Erythroblast (primary cell): ENCODE results near the gene GORASP2.

ENCODE experiments used
- GATA1 ChIP-seq: IDR thresholded peaks from 2 replicates; pipeline ENCODE4 v1.6.1; 2011; ENCODE audit warnings: low read depth, mild to moderate bottlenecking, control low read depth, low read length, moderate library complexity
- POLR2A ChIP-seq: IDR thresholded peaks from 2 replicates; pipeline ENCODE4 v1.6.1; 2011; ENCODE audit warnings: mild to moderate bottlenecking, low read length

DNA sequence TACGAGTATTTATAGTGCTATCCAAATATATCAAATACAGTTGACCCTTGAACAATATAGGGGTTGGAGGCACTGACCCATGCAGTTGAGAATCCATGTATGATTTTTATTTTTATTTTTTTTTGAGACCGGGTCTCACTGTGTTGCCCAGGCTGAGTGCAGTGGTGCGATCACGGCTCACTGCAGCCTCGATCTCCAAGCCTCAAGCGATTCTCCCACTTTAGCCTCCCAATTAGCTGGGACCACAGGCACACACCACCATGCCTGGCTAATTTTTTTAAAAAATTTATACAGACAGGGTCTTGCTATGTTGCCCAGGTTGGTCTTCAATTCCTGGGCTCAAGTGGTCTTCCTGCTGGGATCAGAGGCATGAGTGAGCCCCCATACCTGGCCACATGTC, 70.6 kb downstream of the GORASP2 start:
- TF ChIP-seq POLR2A (no peak), GATA1 (no peak)
